Esophagus squamous epithelium (tissue), 5 donors: ENCODE results near the gene CD180. TPM values are rescaled to one million over a fixed set of nuclear protein-coding genes. Genes with fewer than 3 reads are reported as not detected.

Experiments
- DNase-seq: peaks from one replicate; lab custom pipeline; 2025; lab: John Stamatoyannopoulos, UW
- H3K27ac ChIP-seq, 4 donors: fragments of 200-600 bp; sonication (generic); one replicate each; pipeline ENCODE4 v1.5.1; 2016 to 2019; ENCODE audit warnings: mild to moderate bottlenecking in 1 of 4
- H3K27me3 ChIP-seq, 4 donors: fragments of 200-600 bp; sonication (generic); 1 replicate in 3 of 4; 2 replicates in 1 of 4; pipeline versions ENCODE4 v1.5.1 to v1.6.0; 2017 to 2021; ENCODE audit warnings: antibody characterized with exemption in 1 of 4
- H3K36me3 ChIP-seq, 3 donors: fragments of 200-600 bp; sonication (generic); one replicate each; pipeline ENCODE4 v1.5.1; 2016 to 2019
- H3K4me1 ChIP-seq, 3 donors: fragments of 200-600 bp; sonication (generic); one replicate each; pipeline ENCODE4 v1.5.1; 2017 to 2019
- H3K4me3 ChIP-seq, 4 donors: fragments of 200-600 bp; sonication (generic); 1 replicate in 3 of 4; 2 replicates in 1 of 4; pipeline ENCODE4 v1.5.1; 2016 to 2019; ENCODE audit warnings: mild to moderate bottlenecking in 2 of 4, moderate library complexity in 1 of 4
- H3K9me3 ChIP-seq, 3 donors: fragments of 200-600 bp; sonication (generic); one replicate each; pipeline ENCODE4 v1.5.1; 2016 to 2019
- POLR2A ChIP-seq, 4 donors: fragments of 450-650 bp; IDR thresholded peaks; one replicate each; pipeline ENCODE4 v1.6.1; 2017; ENCODE audit warnings: antibody characterized with exemption in 4 of 4, mild to moderate bottlenecking in 4 of 4, moderate library complexity in 3 of 4
- WGBS, 2 donors: methylation state at CpG; one replicate each; pipeline ENCODE4 v1.1.5; 2018; 5-methylcytosine and 5-hydroxymethylcytosine counted together
- intact Hi-C: fragments of 100-400 bp; cut with DNase I; formaldehyde crosslinking; loops from one replicate; pipeline ENCODE4 v1.15.0; 2022
- total RNA-seq, 4 donors: library from RNA; depleted of rRNA; stranded (reverse); fragments of >200 nt; gene quantifications; one replicate each; pipeline ENCODE4 v1.1.0, GENCODE V29; 2016
- TF ChIP-seq, protein P1 (sequence below), 6 experiments: fragments of 450-650 bp in 4 of 6; fragments of 200-600 bp in 2 of 6; sonication (generic) in 2 of 6; IDR thresholded peaks; one replicate each; pipeline ENCODE4 v1.5.1; 2016 to 2019; ENCODE audit warnings: antibody characterized with exemption in 6 of 6, mild to moderate bottlenecking in 4 of 6, moderate library complexity in 4 of 6
- donor health status: DM: yes; HTN: yes; CAD: no.

CD180 gene
- total RNA-seq, 4 donors from 2014 or later: 0.13 to 1.3 (median 0.95) TPM; not detected in 1

DNA sequence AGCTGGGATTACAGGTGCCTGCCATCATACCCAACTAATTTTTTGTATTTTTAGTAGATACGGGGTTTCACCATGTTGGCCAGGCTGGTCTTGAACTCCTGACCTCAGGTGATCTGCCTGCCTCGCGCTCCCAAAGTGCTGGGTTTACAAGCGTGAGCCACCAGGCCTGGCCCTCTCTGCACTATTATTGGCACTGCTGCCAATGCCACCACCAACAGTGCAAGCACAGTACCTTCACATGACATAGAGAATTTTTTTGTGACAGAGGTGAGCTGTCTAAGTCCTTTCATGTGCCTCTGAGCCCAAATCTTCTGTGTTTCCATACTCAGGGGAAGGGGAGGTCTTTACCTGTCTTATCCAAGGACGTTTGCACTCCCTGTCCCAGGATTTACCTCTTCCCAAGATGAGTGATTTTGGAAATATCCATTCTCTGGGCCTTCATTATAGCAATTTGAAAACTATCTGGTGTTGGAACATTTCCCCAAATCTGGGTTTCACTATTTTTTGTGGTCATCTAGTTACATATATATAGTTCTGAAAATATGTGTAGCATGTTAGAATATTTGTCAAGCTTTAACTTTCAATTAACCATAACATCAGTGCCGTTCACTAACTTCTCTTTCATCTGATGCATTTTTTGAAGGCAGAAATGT, 5.4 kb upstream of the CD180 start:
- WGBS, 2 donors: 70 to 85% methylated on average over 5 to 6 of the region's 6 CpGs
- Histone ChIP-seq H3K4me3 (no peak overlapping the region), H3K27me3 (no peaks in the 10 kb centered on the region), H3K36me3 (no peaks in the 10 kb centered on the region), H3K27ac (no peak overlapping the region), H3K9me3 (no peaks in the 10 kb centered on the region), H3K4me1 (peaks cover under 1 to 16% (median 4%) of the 10 kb centered on the region in 3 donors)
- no peak for TF ChIP-seq POLR2A (IDR thresholded peaks at IDR 0.05)
- TF ChIP-seq, protein P1, sequence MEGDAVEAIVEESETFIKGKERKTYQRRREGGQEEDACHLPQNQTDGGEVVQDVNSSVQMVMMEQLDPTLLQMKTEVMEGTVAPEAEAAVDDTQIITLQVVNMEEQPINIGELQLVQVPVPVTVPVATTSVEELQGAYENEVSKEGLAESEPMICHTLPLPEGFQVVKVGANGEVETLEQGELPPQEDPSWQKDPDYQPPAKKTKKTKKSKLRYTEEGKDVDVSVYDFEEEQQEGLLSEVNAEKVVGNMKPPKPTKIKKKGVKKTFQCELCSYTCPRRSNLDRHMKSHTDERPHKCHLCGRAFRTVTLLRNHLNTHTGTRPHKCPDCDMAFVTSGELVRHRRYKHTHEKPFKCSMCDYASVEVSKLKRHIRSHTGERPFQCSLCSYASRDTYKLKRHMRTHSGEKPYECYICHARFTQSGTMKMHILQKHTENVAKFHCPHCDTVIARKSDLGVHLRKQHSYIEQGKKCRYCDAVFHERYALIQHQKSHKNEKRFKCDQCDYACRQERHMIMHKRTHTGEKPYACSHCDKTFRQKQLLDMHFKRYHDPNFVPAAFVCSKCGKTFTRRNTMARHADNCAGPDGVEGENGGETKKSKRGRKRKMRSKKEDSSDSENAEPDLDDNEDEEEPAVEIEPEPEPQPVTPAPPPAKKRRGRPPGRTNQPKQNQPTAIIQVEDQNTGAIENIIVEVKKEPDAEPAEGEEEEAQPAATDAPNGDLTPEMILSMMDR (IDR thresholded peaks at IDR 0.05): no peak
- DNase-seq: no peak
- intact Hi-C loops: no loop called here

DNA sequence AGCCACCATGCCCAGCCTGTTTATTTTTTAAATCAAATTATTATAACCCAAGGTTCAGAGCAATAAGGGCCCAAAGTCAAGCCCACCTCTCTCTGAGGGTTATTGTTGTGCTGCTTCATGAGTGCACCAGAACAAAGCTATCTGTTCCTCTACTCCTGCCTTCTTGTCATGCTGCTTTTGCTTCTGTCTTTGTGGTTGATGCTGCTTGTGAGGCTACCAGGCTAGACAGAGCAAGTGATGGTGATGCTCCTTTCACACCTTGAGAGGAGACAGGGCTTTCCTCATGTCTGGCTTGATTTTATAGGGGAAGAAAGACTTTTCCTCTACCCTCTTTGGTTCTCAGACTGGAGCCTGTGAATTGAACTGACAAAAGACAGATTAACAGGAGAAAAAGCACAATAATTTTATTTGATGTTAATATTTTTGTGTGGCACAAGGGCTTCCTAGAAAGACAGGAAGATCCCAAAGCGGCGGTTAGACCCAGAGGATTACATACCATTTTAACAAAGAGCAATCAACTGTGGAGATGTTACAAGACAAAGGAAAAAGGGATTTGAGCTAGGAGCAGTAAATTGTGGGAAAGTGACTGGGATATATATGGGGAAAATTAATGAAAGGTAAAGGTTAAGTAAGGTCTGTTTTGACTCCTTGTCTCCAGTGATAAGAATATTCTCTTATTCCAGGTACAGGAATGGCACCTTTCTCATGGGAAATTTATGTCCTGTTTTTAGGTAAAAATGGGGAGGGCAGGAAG, 4.4 kb upstream of the CD180 start:
- Histone ChIP-seq H3K27me3 (no peaks in the 10 kb centered on the region), H3K27ac (no peak overlapping the region), H3K4me1 (peaks cover 3 to 6% (median 3%) of the 10 kb centered on the region in 3 donors), H3K9me3 (no peaks in the 10 kb centered on the region), H3K36me3 (no peaks in the 10 kb centered on the region), H3K4me3 (no peak overlapping the region)
- WGBS, 2 donors: 91 to 96% methylated on average over 2 of the region's 2 CpGs
- no peak for TF ChIP-seq POLR2A (IDR thresholded peaks at IDR 0.05)
- TF ChIP-seq, protein P1 (IDR thresholded peaks at IDR 0.05): no peak
- DNase-seq: no peak
- intact Hi-C loops: no loop called here

DNA sequence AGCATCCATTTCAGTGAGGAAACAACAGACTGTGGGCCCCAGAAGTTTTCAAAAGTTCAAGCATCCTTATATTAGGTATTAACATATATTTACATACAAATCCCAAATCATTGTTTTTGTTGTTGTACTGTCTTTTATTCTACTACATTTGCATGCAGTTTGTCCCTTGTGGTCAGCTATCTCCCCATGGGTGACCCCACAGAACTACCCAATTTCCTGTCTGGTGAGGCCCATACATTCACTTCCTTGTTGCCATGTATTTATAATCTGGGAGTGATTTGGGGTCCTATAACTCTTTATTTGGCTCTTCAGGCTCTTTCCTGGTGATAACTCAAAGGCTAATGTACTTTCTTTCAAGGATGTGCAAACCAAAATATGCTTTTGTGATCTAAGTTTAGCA, 3.3 kb upstream of the CD180 start:
- Histone ChIP-seq H3K27me3 (no peaks in the 10 kb centered on the region), H3K4me1 (peaks cover 3 to 11% (median 5%) of the 10 kb centered on the region in 3 donors), H3K4me3 (no peak overlapping the region), H3K36me3 (no peaks in the 10 kb centered on the region), H3K27ac (no peak overlapping the region), H3K9me3 (no peaks in the 10 kb centered on the region)
- TF ChIP-seq POLR2A (IDR thresholded peaks at IDR 0.05): no peak
- TF ChIP-seq, protein P1 (IDR thresholded peaks at IDR 0.05): no peak
- intact Hi-C loops: no loop called here
- DNase-seq: no peak

DNA sequence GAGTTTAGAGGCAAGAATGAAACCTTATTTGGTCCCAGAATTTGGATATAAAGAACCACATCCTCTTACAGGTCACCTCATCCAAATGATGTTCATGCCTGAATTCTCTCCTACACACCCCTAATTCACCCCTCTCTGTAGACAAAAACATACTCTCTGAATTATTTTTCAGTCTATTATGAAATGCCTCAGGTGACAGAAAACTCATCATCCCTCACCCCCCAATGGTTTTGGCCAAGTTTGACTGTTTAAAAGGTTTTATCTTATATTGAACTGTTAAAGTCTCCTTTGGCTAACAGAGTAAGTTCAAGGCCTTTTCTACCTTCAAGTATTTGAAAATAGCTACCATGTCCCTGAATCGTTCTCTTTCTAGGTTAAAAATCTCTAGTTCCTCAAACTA, 2.3 kb upstream of the CD180 start:
- WGBS, 2 donors: 58 to 74% methylated on average over 1 of the region's 1 CpG
- no peak for TF ChIP-seq POLR2A (IDR thresholded peaks at IDR 0.05)
- TF ChIP-seq, protein P1 (IDR thresholded peaks at IDR 0.05): no peak
- intact Hi-C loops: no loop called here

DNA sequence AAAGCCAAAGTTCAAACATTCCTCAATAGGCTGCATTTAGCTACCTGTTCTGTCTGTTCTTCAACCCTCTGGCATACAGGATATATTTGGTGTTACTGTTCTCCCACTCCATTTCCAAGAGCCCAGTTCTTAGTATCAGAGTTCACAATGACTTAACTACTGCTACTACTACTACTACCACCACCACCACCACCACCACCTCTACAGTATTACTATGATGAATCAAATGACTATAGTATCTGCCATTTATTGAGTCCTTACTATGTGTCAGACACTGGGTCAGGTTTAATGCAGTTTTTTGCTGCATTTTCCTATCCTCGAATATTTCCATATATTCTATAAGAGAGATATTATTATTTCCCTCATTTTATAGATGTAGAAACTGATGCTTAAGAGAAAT, 937 bp upstream of the CD180 start:
- H3K27me3 ChIP-seq: no peaks in the 10 kb centered on the region
- TF ChIP-seq, protein P1 (IDR thresholded peaks at IDR 0.05): no peak
- TF ChIP-seq POLR2A (IDR thresholded peaks at IDR 0.05): no peak
- no peaks in the 10 kb centered on the region for H3K9me3 ChIP-seq
- WGBS, 2 donors: 79 to 91% methylated on average over 1 of the region's 1 CpG
- no peak for DNase-seq
- intact Hi-C loops: no loop called here
- H3K4me1 ChIP-seq: peaks cover 0 to 13% (median 11%) of the 10 kb centered on the region in 3 donors
- H3K4me3 ChIP-seq: no peak overlapping the region
- H3K27ac ChIP-seq: peak overlapping the region in 1 of 4 donors; percentile 7
- no peaks in the 10 kb centered on the region for H3K36me3 ChIP-seq

More for the DNA sequence above, 2.3 kb upstream of the CD180 start:
- H3K9me3 ChIP-seq: no peaks in the 10 kb centered on the region
- H3K36me3 ChIP-seq: no peaks in the 10 kb centered on the region
- no peak for DNase-seq
- no peak overlapping the region for H3K27ac ChIP-seq
- H3K27me3 ChIP-seq: no peaks in the 10 kb centered on the region
- peaks cover 0 to 11% (median 0%) of the 10 kb centered on the region in 3 donors for H3K4me1 ChIP-seq
- no peak overlapping the region for H3K4me3 ChIP-seq
